Activated naive CD4-positive, alpha-beta T cell treated with Interleukin-2 at 50 U/mL for 16 hours (primary cell): Measurements from ENCODE around the gene SLC16A8.
"Not testable (repeated sequence)": the region's sequence is repeated elsewhere in the genome, so short reads cannot be mapped to it uniquely, and the experiment has no call there.

ENCODE experiments used
- DNase-seq: peaks from one replicate; pipeline ENCODE4 v3.0.0-alpha.2; 2020

The SLC16A8 gene

DNA sequence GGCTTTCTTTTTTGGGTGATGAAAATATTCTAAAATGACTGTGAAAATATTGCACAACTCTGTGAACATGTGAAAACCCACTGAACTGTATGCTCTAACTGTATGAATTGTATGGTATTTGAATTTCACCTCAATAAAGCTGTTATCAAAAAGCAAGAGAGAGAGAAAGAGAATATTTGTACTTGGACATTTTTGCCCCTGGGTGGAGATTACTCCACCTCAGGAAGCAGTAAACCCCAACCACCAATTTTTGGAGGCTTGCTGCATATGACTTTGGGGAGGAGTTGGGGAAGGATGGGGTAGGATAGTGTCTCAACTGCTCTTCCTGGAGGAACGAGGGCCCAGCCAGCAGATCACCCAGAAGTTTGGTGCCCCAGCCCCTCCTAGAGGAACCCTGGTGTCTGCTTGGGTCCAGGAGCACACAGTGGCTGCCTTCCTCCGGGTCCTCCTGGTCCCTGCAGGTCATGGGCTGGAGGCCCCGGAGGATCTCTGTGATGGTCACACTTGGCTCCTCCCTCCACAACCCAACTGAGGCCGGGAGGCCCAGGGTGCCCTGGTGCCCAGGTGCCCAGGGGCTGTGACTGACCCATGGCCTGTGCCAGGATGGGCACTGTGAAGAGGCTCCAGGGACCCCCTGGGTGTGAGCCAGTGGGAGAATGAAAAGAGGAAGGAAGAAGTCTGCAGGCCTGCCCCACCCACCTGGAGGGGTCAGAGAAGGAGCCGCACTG lies 42.1 kb downstream of the SLC16A8 start:
- no peak for DNase-seq

DNA sequence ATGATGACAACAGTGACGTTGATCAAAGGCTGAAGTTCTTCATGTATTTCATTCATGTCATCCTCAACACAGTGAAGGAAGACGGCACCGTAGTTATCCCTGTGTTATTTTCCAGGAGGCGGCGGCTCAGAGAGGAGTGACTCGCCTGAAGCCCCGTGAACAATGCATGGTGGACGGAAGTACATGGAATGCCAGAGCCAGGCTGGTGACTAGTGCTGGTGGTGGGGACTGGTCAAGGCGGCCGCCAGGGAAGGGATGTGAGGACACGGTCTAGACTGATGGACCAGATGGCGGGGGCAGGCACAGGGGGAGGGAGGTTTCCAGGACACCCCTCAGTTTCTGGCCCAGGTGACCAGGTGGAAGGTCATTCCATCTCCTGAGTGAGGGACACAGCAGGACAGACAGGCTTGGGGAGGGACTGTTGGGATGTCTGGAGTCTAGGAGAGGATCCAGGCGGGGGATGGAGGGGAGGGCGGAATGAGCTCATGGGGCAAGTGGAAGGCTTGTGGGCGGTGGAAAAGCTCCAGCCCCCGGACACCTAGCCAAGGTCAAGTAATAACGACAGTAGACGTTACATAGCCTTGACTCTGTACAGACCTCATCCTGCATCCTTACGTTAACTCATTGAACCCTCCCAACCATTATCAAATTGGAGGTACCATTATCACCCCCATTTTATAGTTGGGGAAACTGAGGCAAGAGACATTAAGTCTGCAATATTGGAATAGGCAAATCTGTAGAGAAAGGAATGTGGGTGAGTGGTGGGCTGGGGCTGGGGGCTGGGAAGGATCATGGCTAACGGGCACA lies 42.8 kb downstream of the SLC16A8 start:
- no peak for DNase-seq

DNA sequence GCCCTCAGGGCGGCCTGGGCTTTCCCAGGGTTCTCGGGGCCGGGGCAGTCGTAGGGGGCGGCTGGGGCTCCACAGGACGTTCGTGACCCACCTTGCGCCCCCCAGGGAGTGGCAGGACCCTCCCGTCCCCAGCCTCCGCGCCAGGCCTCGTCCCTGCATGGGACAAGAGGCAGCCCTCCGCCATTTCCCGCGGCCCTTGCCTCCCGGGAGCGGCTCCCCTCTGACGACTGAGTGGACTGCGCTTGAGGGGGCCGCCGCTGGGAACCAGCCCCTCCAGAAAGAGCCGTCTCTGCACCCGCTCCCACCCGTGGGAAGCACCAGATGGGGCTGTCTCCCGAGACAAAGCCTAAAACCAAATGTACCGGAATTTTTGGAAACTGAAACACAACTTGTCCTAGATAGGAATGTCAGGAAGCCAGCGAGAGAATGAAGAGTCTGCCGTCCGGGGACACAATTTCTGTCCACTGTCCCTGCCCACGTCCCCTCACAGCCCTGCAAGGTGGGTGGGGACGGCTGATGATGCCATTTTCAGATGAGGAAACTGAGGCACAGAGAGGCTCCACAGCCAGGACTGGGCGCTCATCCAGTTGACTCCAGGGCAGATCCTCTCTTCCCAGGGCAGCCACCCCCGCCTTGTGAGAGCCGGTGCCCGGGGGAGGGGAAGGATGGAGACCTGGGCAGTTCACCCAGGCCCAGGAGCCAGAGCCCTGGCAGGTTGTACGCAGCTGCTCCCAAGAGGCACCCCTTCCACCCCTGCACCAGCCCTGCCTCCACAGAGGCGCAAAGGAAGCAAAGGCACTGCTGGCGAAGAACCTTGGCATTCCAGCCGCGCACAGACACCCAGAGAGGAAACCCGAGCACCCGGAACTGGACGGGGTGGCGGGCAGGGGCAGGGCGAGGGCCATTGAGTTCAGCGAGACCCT lies 44.8 kb downstream of the SLC16A8 start:
- DNase-seq: no peak

DNA sequence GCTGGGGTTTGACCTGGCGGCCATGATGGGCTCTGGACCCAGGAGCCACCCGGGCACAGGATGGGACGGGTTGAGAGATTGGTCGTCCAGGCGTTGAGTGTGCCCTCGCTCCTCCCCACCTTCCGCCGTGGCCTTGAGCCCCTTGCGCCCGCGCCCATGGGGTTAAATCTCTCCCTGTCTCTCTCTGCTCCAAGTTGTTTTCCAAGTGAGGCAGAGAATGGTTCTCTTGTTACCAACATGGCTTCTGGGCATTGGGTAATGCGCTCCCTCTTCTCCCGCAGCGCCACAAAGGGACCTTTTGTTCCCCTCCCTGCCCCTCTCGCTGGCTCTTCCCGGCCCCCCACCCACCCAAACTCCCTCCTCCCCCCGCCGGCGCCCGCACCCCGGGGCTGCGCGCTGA lies 45.6 kb downstream of the SLC16A8 start:
- no peak for DNase-seq

DNA sequence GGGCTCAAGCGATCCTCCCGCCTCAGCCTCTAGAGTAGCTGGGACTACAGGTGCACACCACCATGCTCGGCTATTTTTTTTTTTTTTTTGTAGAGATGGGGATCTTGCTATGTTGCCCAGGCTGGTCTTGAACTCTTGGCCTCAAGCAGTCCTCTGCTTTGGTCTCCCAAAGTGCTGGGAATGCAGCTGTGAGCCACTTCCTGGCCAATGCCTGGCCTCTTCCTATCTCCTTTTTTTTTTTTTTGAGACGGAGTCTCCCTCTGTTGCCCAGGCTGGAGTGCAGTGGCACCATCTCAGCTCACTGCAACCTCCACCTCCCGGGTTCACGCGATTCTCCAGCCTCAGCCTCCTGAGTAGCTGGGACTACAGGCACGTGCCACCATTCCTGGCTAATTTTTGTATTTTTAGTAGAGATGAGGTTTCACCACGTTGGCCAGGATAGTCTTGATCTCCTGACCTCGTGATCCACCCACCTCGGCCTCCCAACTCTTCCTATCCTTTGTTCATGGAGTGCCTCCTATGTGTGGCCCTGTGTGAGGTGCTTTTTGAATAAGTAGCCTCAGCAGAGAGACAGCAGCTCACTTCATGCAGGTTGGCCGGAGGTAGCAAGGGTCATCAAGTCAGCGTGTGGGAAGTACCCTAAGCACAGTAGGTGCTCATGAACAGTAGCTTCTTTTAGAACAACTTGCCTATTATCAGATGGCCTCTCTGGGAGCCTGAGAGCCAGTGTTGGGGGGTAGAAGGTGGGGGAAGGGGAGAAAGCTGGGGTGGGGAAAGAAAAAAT lies 46.4 kb downstream of the SLC16A8 start:
- DNase-seq: not testable (repeated sequence)

DNA sequence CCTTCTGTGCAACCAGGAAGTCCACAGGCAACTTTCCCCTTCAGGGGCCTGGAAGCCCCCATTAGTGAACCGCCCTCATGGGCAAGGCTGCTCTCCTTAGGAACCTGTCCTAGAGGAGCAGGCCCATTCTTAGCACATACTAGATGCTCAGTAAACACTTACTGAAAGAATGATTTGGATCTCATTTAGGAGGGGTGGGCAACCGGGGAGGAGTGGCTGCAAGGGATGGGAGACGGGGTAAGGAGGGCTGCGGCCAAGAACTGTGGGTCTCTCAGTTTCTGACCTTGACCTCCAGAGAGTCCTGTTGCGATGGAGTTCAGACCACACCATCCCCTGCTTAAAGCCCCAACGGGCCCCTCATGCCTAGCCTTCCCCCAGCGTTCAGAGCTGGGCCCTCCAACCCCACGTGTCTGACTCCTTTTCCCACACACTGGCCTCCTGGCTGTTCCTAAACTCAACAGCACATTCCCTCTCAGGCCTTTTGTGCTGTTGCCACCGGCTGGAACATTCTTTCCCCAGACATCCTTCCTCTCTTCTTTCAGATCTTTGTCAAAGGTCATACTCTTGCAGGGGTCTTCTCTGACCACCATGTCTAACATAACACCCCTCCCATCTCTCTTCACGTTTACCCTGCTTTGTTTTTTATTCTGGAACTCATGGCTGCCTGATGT lies 47.5 kb downstream of the SLC16A8 start:
- no peak for DNase-seq

DNA sequence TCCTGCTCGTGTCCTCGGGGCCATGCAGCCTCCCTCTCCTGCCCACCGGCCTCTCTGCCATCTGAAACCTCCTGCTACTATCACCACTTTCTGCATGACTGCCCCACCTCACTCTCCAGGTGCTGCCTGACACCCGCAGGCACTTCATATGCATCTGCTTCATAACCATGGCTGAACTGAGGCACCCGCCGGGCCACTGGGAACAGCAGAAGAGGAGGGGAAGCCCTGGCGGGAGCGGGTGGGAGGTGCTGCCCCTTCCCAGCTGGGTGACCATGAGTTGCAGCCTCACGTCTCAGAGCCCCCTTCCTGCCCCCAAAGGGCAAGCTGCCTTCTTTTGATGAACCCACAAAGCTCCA lies 48.5 kb downstream of the SLC16A8 start:
- no peak for DNase-seq

DNA sequence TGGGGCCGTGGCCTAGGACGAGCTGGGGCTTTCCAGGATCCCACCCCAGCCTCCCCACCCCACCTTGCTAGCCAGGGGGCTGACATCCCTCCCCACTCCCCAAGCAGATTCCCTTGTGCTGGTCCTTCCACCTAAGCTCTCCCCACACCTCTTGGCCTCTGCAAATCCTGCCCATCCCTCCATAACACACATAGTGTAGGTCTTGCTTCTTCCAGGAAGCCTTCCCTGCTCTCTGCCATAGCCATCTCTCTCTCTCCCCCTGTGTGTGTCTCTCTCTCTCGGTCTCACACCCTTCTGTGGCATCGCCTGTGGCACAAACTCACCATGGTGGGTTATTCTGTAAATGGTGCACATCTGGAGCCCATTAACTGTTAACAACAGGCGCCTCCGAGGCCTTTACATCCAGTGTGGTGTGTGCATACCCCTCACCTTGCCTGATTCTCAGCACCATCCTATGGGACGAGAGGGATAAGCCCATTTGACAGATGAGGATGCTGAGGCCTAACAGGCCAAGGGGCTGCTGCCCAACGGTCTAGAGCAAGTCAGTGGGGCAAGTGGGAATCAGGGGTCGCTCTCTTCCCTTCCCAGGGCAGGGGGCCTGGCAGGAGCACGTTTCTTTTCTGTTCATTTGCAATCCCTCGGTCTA lies 49.0 kb downstream of the SLC16A8 start:
- no peak for DNase-seq

DNA sequence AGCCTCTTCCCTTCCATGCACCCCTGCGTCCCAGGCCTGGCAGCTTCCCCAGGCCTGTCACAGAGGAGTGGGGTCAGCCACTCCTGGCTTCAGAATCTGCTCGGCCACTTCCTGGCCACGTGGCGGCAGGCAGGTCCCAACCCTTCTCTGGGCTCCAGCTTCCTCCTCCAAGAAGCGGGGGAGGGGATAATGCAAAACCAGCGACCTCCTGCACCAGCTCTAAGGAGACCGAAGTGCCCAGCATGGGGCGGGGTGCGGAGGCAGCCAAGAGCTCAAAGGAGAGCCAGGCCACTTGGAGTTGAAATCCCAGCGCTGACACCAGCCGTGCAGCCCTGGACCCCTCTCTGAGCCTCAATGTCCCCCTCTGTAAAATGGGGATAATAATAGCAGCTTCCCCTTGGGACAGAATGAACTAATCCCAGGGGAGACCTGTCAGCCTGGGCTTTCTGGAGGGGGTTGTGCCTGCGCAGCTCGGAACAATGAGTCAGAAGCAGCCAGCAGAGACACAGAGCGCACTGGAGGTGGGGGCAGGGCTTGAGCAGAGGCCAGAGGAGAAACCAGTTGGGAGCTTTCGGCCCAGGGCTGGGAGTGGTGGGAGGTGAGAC lies 49.6 kb downstream of the SLC16A8 start:
- no peak for DNase-seq

DNA sequence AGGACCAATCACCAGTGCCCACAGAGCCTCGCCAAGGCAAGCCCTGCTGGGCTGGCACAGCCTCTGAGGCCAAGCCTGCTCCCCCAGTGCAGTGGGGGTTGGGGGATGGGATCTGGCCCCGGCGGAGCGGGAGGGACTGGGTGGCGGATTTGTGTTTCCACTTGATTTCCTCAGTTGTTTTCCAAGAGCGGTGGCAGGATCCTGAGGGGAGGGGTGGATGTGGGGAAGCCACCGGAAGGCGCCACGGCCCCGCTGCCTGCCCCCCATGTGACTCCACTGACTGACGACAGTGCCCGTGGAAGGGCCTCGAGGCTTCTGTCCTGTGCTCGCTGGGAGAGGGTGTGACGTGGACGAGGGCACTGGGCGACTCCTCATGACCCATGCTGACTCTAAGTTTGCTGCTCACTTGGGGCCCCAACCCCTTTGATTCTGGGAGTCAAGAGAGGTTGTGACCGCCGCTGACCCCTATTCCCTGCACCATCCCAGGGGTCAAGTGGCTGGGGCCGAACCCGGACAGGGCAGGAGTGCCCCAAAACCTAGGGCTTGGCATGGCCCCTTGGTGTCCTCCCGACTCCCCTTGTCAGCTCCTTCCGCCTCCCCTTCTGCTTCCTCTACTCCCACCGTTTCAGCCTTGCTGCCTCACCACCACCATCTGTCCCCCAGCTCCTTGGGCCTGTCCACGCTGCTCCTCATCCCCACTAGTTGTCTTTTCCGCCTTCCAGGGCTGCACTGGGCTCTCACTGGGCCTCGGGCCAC lies 50.3 kb downstream of the SLC16A8 start:
- DNase-seq: no peak

DNA sequence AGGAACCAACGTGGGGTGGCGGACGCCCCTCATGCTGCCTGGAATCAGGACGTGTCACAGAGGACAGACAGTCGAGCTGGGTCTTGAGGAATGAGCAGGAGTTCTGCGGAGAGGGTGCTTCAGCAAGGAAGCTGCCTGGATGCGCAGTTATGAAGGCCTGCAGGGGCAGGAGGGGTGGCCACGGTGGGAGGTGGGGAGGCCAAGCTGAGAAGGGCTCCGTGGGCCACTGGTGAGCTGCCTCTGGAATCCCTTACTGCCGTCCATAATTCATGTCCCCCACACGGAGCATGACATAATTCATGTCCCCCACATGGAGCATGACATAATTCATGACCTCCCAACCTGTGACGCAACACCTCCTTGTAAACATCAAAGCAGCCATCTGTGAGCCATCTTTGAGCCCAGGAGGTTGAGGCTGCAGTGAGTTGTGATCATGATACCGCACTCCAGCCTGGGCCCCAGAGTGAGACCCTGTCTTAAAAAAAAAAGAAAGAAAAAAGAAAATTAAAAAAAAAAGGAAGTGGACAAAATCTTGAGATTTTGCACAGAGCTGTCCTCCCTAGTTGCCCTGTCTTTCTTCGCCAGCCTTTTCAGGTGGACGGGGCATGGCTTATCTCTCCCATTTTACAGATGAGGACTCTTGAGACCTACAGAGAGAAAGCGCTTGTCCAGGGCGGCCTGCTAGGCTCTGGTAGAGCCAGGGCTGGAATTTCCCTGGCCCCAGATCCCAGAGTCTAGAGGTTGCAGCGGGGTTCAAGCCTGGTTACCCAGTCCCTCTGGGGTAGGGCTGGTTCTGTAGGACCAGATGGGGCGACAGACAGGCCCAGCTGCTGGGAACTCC lies 51.1 kb downstream of the SLC16A8 start:
- no peak for DNase-seq

DNA sequence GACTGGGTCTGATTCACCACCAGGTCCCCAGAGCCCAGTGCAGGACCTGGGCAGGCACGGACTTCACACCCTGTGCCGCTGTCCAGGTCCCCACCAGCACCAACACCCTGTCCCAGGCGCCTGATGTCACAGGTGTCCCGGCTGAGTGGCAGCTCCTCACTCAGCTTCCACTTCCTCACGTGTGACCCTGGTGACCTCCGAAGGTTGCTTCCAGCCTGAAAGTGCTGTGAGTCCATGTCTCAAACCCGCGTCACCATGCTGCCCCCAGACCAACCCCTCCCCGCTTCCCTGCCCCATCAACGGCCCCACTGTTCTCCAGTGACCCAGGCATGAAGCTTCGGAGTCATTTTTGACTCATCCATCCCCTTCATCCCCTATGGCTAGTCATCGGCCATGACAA lies 52.5 kb downstream of the SLC16A8 start:
- DNase-seq: no peak

DNA sequence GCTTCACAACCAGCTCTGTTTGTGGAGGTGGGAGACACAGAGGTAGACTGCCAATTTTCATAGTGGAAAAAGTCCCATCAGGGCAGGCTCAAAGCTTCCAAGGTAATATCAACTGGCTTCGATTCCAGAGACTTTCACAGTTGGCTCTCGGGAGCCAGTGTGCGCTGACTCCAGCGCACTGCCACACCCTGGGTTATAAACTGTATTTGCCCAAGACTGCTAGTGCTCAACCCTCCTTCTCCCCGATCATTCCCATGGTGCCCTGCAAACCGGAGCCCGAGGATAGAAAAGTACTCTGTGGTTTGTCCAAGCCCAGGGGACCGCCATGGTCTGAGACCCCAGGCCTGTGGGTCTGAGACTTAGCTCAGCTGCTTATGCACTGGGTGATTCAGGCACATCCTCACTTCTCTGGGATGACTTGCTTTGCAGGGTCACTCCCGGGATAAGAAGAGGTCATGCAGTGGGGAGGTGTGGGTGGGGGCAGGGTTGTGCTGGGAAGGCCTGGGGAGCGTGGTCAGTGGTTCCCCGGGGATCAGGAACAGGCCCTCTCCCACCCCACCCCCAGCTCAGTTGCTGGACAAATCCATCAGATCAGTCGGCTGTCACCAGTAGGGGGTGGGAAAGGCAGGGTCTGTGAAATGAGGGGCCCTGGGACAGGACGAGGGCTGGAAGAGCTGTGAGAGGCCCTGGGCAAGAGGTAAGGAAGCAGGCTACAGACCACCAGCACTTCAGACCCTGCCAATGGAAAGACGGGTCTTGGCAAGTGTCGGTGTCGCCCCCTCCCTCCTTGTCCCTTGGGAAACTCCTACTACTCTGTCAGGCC lies 53.5 kb downstream of the SLC16A8 start:
- no peak for DNase-seq

DNA sequence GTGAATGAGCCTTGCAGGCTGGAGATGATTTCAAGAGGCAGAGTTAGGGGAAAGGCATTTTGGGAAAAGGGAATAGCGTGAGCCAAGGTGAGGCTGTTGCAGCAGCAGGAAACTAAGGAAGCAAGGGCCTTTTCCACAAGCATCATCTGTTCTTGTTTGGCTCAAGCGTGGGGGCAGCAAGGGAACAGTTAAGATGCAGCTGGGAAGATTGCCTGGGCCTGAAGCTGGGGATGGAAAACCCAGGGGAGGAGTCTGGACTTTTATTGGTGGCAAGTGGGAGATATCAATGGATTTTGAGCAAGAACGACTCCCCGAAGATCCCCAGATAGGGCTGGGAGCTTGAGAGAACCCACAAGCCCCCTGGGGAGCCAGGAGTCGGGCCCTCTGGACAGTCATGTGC lies 54.1 kb downstream of the SLC16A8 start:
- DNase-seq: no peak

DNA sequence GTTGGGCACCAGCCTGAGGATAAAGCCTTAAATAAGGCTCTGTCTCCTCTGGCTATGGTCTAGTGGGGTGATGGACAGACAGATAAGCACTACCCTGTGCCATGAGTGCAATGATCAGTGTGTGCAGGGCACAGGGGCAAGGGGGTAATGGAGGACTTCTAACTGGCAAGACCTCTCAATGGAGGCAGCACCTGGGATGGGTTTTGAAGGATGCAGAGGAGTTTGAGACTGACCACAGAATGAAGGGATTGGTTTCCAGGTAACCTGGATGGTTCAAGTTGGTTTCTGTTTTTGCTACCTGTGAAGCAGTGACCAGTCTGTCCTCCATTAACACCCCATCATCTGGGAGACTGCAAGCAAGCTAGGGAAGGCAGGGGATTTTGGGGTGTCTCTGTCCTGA lies 54.6 kb downstream of the SLC16A8 start:
- no peak for DNase-seq

DNA sequence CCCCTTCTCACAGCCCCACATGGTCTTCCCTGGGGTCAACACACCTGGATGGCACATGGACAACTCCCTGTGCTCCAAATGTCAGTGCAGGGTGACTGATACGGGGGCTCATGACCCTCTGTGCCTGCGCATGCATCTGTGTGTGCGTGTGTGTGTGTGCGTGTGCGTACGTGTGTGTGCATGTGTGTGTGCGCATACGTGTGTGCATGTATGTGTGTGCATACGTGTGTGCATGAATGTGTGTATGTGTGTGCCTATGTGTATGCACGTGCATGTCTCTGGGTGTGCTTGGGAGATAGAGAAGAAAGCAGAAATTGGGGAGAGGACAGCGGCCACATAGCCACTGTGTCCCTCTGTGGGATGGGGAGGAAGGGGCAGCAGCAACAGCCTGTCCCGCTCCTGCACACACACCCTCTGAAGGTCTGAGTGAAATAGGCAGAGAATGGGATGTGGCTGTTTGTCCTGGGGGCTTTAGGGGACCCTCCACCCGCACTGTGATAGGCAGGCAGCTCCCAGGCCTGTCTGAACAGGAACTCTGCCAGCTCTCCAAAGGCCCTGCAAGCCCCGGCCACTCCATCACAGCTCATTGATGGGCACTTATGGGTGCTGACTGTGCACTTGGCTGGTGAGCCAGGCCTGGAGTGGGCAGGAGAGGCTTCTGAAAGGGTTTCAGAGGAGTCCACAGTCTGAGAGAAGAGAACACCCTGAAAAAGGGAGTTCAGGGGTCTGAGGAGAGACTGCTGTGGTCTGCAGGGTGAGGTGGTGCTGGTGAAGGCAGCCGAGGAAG lies 55.4 kb downstream of the SLC16A8 start:
- DNase-seq: no peak
